GM12865 (cell line): ENCODE measurements around the gene SLCO3A1.

Experiments
- DNase-seq: peaks from one replicate; pipeline ENCODE4 v3.0.0; 2010; ENCODE audit warnings: low read depth
- H3K4me3 ChIP-seq: 2 replicates; pipeline ENCODE4 v1.5.1; 2011; ENCODE audit warnings: mild to moderate bottlenecking, low read depth, low read length, control low read depth
- TF ChIP-seq, protein P1 (sequence below): IDR thresholded peaks from 2 replicates; pipeline ENCODE4 v1.5.1; 2011; ENCODE audit warnings: low read length, control low read depth, low read depth, inconsistent platforms; ENCODE audit not compliant: insufficient read depth; ENCODE audit errors: missing control alignments

Gene SLCO3A1

GRCh38 chr15:92159906-92160841 lies 306.7 kb downstream of the SLCO3A1 start:
- TF ChIP-seq, protein P1, sequence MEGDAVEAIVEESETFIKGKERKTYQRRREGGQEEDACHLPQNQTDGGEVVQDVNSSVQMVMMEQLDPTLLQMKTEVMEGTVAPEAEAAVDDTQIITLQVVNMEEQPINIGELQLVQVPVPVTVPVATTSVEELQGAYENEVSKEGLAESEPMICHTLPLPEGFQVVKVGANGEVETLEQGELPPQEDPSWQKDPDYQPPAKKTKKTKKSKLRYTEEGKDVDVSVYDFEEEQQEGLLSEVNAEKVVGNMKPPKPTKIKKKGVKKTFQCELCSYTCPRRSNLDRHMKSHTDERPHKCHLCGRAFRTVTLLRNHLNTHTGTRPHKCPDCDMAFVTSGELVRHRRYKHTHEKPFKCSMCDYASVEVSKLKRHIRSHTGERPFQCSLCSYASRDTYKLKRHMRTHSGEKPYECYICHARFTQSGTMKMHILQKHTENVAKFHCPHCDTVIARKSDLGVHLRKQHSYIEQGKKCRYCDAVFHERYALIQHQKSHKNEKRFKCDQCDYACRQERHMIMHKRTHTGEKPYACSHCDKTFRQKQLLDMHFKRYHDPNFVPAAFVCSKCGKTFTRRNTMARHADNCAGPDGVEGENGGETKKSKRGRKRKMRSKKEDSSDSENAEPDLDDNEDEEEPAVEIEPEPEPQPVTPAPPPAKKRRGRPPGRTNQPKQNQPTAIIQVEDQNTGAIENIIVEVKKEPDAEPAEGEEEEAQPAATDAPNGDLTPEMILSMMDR = no peak
- no peak for DNase-seq
- no peak overlapping the region for H3K4me3 ChIP-seq

- peak; percentile 75 for DNase-seq
- TF ChIP-seq, protein P1 = no peak
- peak overlapping the region; percentile 15 for H3K4me3 ChIP-seq
Measured at GRCh38 chr15:92161039-92161670, 307.6 kb downstream of the SLCO3A1 start.

- no peak for DNase-seq
Measured at GRCh38 chr15:92162657-92163056, 309.1 kb downstream of the SLCO3A1 start.

GRCh38 chr15:92163641-92164040 lies 310.1 kb downstream of the SLCO3A1 start:
- TF ChIP-seq, protein P1 = no peak
- H3K4me3 ChIP-seq = no peak overlapping the region
- no peak for DNase-seq

More at GRCh38 chr15:92162657-92163056, 309.1 kb downstream of the SLCO3A1 start:
- no peak overlapping the region for H3K4me3 ChIP-seq
- TF ChIP-seq, protein P1 = no peak

DNA sequence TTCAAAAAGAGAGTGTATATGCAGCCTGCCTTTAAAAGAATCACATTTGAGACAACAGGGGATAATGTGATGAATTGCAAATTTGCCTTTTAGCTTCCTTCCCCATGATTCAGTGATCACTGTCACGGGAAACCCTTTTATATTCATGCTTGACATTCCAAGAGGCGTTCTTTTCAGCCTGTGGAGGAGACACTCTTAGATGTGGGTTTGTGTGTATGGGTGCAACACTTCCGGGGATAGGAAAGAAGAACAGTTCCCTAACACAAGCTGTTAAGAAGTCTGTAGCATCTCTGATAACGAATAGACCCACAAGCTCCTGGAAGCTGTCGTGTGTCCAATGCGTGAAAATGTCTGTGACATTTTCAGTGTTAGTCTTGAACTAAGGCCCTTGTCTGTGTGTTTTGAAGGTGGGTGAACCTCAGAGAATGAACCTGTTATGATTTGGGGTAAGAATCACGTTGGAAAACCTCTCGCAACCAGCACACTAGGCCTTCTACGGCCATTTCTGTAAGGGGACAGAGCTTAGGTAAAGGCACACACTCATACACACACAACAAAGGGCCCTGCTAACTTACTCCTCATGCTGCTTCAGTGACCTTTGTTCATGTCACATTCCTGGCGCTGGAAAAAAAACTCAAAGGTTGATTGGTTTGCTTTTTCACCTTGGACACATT lies 311.0 kb downstream of the SLCO3A1 start:
- no peak for DNase-seq
- H3K4me3 ChIP-seq = no peak overlapping the region
- TF ChIP-seq, protein P1 = no peak

DNA sequence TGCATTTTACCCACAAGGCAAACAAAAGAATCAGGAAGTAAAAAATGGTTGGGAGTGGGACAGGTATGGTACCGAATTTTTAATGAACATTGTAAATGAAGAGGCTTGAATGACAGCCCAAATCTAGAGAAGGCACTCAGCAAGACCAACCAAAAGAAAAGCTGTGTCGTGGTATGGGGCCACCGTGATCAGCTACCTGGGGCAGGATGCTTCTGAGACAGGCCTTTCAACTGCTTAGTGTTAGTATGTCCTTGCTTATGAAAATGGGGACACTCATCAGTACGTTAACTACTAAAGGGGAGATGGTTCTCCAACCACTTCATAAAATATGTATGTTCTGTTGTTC lies 311.5 kb downstream of the SLCO3A1 start:
- no peak for DNase-seq
- TF ChIP-seq, protein P1 = no peak
- no peak overlapping the region for H3K4me3 ChIP-seq
